HEK293T (cell line): Measurements from ENCODE around the gene GPATCH4.

ENCODE experiments used
- CTCF ChIA-PET: fragments of 350-600 bp; formaldehyde crosslinking; extraction: SDS; loops from one replicate; lab custom pipeline; 2021; ENCODE audit warnings: antibody characterized with exemption, inconsistent platforms; lab: Yijun Ruan, JAX
- POLR2A ChIA-PET: fragments of 350-600 bp; formaldehyde crosslinking; extraction: SDS; loops from one replicate; lab custom pipeline; 2020; ENCODE audit warnings: antibody characterized with exemption, inconsistent platforms; lab: Yijun Ruan, JAX
- DNase-seq: peaks from one replicate; pipeline ENCODE4 v3.0.0; 2012; ENCODE audit warnings: mixed read lengths; ENCODE audit errors: extremely low spot score
- ARNT ChIP-seq: fragments of 450-650 bp; IDR thresholded peaks from 2 replicates; pipeline ENCODE4 v1.6.1; 2017; ENCODE audit warnings: mild to moderate bottlenecking
- BHLHE40 ChIP-seq: fragments of 450-650 bp; IDR thresholded peaks from 2 replicates; pipeline ENCODE4 v1.6.1; 2016; ENCODE audit warnings: mild to moderate bottlenecking, moderate library complexity, borderline replicate concordance
- CTBP1 ChIP-seq: fragments of 450-650 bp; IDR thresholded peaks from 2 replicates; pipeline ENCODE4 v1.6.1; 2016; ENCODE audit warnings: borderline replicate concordance
- ELF4 ChIP-seq: fragments of 450-650 bp; IDR thresholded peaks from 2 replicates; pipeline ENCODE4 v1.6.1; 2017; ENCODE audit warnings: antibody characterized with exemption
- FOXA1 ChIP-seq: fragments of 450-650 bp; IDR thresholded peaks from 2 replicates; pipeline ENCODE4 v1.6.1; 2016; ENCODE audit warnings: mild to moderate bottlenecking
- FOXK2 ChIP-seq: fragments of 450-650 bp; IDR thresholded peaks from 2 replicates; pipeline ENCODE4 v1.6.1; 2016; ENCODE audit warnings: mild to moderate bottlenecking
- FOXM1 ChIP-seq: fragments of 450-650 bp; IDR thresholded peaks from 2 replicates; pipeline ENCODE4 v1.6.1; 2017; ENCODE audit warnings: mild to moderate bottlenecking, borderline replicate concordance
- HDGF ChIP-seq: fragments of 450-650 bp; IDR thresholded peaks from 2 replicates; pipeline ENCODE4 v1.6.1; 2017; ENCODE audit warnings: antibody characterized with exemption, borderline replicate concordance
- L3MBTL2 ChIP-seq: fragments of 450-650 bp; conservative IDR thresholded peaks from 2 replicates; pipeline ENCODE4 v1.6.1; 2016; ENCODE audit warnings: mild to moderate bottlenecking
- LEF1 ChIP-seq: fragments of 450-650 bp; IDR thresholded peaks from 2 replicates; pipeline ENCODE4 v1.6.1; 2017; ENCODE audit warnings: mild to moderate bottlenecking, borderline replicate concordance
- NFRKB ChIP-seq: fragments of 450-650 bp; IDR thresholded peaks from 2 replicates; pipeline ENCODE4 v1.6.1; 2016; ENCODE audit warnings: mild to moderate bottlenecking, moderate library complexity
- PKNOX1 ChIP-seq: fragments of 450-650 bp; IDR thresholded peaks from 2 replicates; pipeline ENCODE4 v1.6.1; 2016
- SP1 ChIP-seq: fragments of 450-650 bp; IDR thresholded peaks from 2 replicates; pipeline ENCODE4 v1.6.1; 2017
- SUZ12 ChIP-seq: fragments of 450-650 bp; IDR thresholded peaks from 2 replicates; pipeline ENCODE4 v1.6.1; 2016; ENCODE audit warnings: mild to moderate bottlenecking
- TARDBP ChIP-seq: fragments of 450-650 bp; IDR thresholded peaks from 2 replicates; pipeline ENCODE4 v1.6.1; 2016
- ZNF384 ChIP-seq: fragments of 450-650 bp; IDR thresholded peaks from 2 replicates; pipeline ENCODE4 v1.6.1; 2016

GPATCH4 gene

GRCh38 chr1:156571919-156572662 is 29.2 kb downstream of the GPATCH4 start, which contains the start of gene IQGAP3:
Gene IQGAP3, minus strand, starts transcription at chr1:156572565. Its CDS starts 36 bp downstream, at chr1:156572529.
- DNase-seq = peak; percentile 97
- ChIA-PET POLR2A (interaction anchor here (0.9 to 1.5 kb wide), 5 partner anchors 9 to 115 kb away, joined by 3 to 6 read pairs (median 5); partner anchors contain the start of gene NAXE), CTCF (no interaction called here)
- no peak for TF ChIP-seq LEF1
- TF ChIP-seq ELF4 = peak; percentile 36; the same call in 1 of the 2 replicates
- no peak for TF ChIP-seq BHLHE40
- no peak for TF ChIP-seq SUZ12
- no peak for TF ChIP-seq FOXK2
- 0 out of 2 replicates have a peak, but pooled peaks have one; percentile 31 for TF ChIP-seq L3MBTL2

- POLR2A ChIA-PET = interaction anchor here (0.5 to 1.5 kb wide), 6 partner anchors 9 to 114 kb away, joined by 3 to 6 read pairs (median 6); partner anchors contain the start of gene NAXE
- CTCF ChIA-PET = interaction anchor here (1.0 kb wide), 1 partner anchor 186 kb away, joined by 3 read pairs; no protein-coding TSS in a partner anchor
- peak; percentile 61 for DNase-seq
- TF ChIP-seq ZNF384 = peak; percentile 56
- no peak for TF ChIP-seq BHLHE40
- TF ChIP-seq TARDBP = no peak
These were observed 29.9 kb downstream of the GPATCH4 start for GRCh38 chr1:156571261-156571852.

GRCh38 chr1:156566436-156566835 is 34.8 kb downstream of the GPATCH4 start:
- CTCF ChIA-PET = no interaction called here
- POLR2A ChIA-PET = no interaction called here
- TF ChIP-seq FOXA1 = no peak
- DNase-seq = no peak

- ChIA-PET CTCF (no interaction called here), POLR2A (no interaction called here)
- no peak for DNase-seq
- no peak for TF ChIP-seq ZNF384
These were observed 35.8 kb downstream of the GPATCH4 start for GRCh38 chr1:156565519-156565918.

GRCh38 chr1:156560585-156561163 is 40.6 kb downstream of the GPATCH4 start:
- POLR2A ChIA-PET = no interaction called here

GRCh38 chr1:156559797-156560385 is 41.4 kb downstream of the GPATCH4 start:
- ChIA-PET CTCF (interaction anchor here (0.6 kb wide), 1 partner anchor 197 kb away, joined by 3 read pairs; no protein-coding TSS in a partner anchor), POLR2A (interaction anchor here (1.2 kb wide), 1 partner anchor 12 kb away, joined by 5 read pairs; no protein-coding TSS in a partner anchor)
- no peak for TF ChIP-seq ELF4
- TF ChIP-seq HDGF = no peak
- no peak for TF ChIP-seq SP1
- no peak for TF ChIP-seq ARNT
- TF ChIP-seq SUZ12 = no peak

More at GRCh38 chr1:156560585-156561163, 40.6 kb downstream of the GPATCH4 start:
- CTCF ChIA-PET = interaction anchor here (0.6 kb wide), 1 partner anchor 198 kb away, joined by 3 read pairs; no protein-coding TSS in a partner anchor
- no peak for TF ChIP-seq SP1
- no peak for TF ChIP-seq LEF1
- no peak for TF ChIP-seq FOXK2
- no peak for TF ChIP-seq FOXM1
- TF ChIP-seq CTBP1 = no peak
- TF ChIP-seq ZNF384 = no peak
- TF ChIP-seq ELF4 = no peak
- no peak for TF ChIP-seq FOXA1
- DNase-seq = no peak

GRCh38 chr1:156559086-156559796 is 42.0 kb downstream of the GPATCH4 start:
- no peak for DNase-seq
- CTCF ChIA-PET = no interaction called here
- POLR2A ChIA-PET = interaction anchor here (1.2 kb wide), 1 partner anchor 12 kb away, joined by 5 read pairs; no protein-coding TSS in a partner anchor
- no peak for TF ChIP-seq SUZ12
- no peak for TF ChIP-seq L3MBTL2
- TF ChIP-seq PKNOX1 = no peak
- no peak for TF ChIP-seq SP1
- no peak for TF ChIP-seq HDGF
- TF ChIP-seq BHLHE40 = no peak
- TF ChIP-seq TARDBP = no peak
- no peak for TF ChIP-seq LEF1
- TF ChIP-seq ARNT = no peak
- TF ChIP-seq FOXK2 = no peak
- TF ChIP-seq ZNF384 = no peak
- TF ChIP-seq ELF4 = no peak
- no peak for TF ChIP-seq NFRKB
- TF ChIP-seq FOXM1 = no peak
- TF ChIP-seq CTBP1 = no peak
- no peak for TF ChIP-seq FOXA1

More at GRCh38 chr1:156559797-156560385, 41.4 kb downstream of the GPATCH4 start:
- DNase-seq = no peak
